Suprapubic skin (tissue), 4 donors: Measurements from ENCODE around the gene KDELR3. TPM values are rescaled to one million over a fixed set of nuclear protein-coding genes. Genes with fewer than 3 reads are reported as not detected.
"Not testable (repeated sequence)": the region's sequence is repeated elsewhere in the genome, so short reads cannot be mapped to it uniquely, and the experiment has no call there.

Source experiments
- DNase-seq, 2 donors: peaks; one replicate each; pipeline ENCODE4 v3.0.0-alpha.2; 2019; ENCODE audit warnings: low spot score in 2 of 2
- H3K27ac ChIP-seq: fragments of 200-600 bp; sonication (generic); one replicate; pipeline ENCODE4 v1.5.1; 2019
- H3K27me3 ChIP-seq: fragments of 200-600 bp; sonication (generic); one replicate; pipeline ENCODE4 v1.5.1; 2019
- H3K36me3 ChIP-seq: fragments of 200-600 bp; sonication (generic); one replicate; pipeline ENCODE4 v1.5.1; 2019
- H3K4me1 ChIP-seq: fragments of 200-600 bp; sonication (generic); one replicate; pipeline ENCODE4 v1.5.1; 2019
- H3K4me3 ChIP-seq: fragments of 200-600 bp; sonication (generic); one replicate; pipeline ENCODE4 v1.5.1; 2019; ENCODE audit warnings: mild to moderate bottlenecking
- H3K9me3 ChIP-seq: fragments of 200-600 bp; sonication (generic); one replicate; pipeline ENCODE4 v1.5.1; 2019
- CTCF ChIP-seq, 2 donors: fragments of 200-600 bp in 1 of 2; fragments of 450-650 bp in 1 of 2; sonication (generic) in 1 of 2; IDR thresholded peaks; one replicate each; pipeline ENCODE4 v1.5.1; 2016 to 2019; ENCODE audit warnings: antibody characterized with exemption in 2 of 2, mild to moderate bottlenecking in 1 of 2, moderate library complexity in 1 of 2
- EP300 ChIP-seq: sonication (generic); formaldehyde crosslinking; IDR thresholded peaks from one replicate; pipeline ENCODE4 v1.6.1; 2017; ENCODE audit warnings: antibody characterized with exemption
- POLR2A ChIP-seq, 2 donors: fragments of 450-650 bp; IDR thresholded peaks; one replicate each; pipeline ENCODE4 v1.6.1; 2017; ENCODE audit warnings: antibody characterized with exemption in 2 of 2, mild to moderate bottlenecking in 2 of 2, moderate library complexity in 2 of 2
- POLR2AphosphoS5 ChIP-seq, 3 donors: sonication (generic); formaldehyde crosslinking; IDR thresholded peaks; one replicate each; pipeline ENCODE4 v1.6.1; 2017; ENCODE audit warnings: antibody characterized with exemption in 3 of 3
- WGBS: methylation state at CpG from one replicate; pipeline ENCODE4 v1.1.5; 2018; 5-methylcytosine and 5-hydroxymethylcytosine counted together
- total RNA-seq, 4 donors: library from RNA; depleted of rRNA; stranded (reverse); fragments of >200 nt; gene quantifications; one replicate each; pipeline ENCODE4 v1.1.0, GENCODE V29; 2016

KDELR3 gene
- total RNA-seq, 4 donors from 2014 or later = 2.8 to 6.7 (median 3.9) TPM

GRCh38 chr22:38469306-38469781, 1.4 kb downstream of the KDELR3 start:
- DNase-seq = no peak
- H3K9me3 ChIP-seq = no peaks in the 10 kb centered on the region
- TF ChIP-seq CTCF (IDR thresholded peaks at IDR 0.05) (no peak), EP300 (no peak), POLR2A (IDR thresholded peaks at IDR 0.05) (no peak), POLR2AphosphoS5 (IDR thresholded peaks at IDR 0.05) (no peak)
- no peak overlapping the region for H3K27ac ChIP-seq
- 95% methylated on average over 6 of the region's 6 CpGs for WGBS
- H3K4me1 ChIP-seq = peaks cover 21% of the 10 kb centered on the region
- peaks cover 3% of the 10 kb centered on the region for H3K27me3 ChIP-seq
- no peak overlapping the region for H3K4me3 ChIP-seq
- H3K36me3 ChIP-seq = no peaks in the 10 kb centered on the region

GRCh38 chr22:38470179-38470578, 2.3 kb downstream of the KDELR3 start:
- not testable (repeated sequence) for H3K4me3 ChIP-seq, H3K9me3 ChIP-seq, H3K27me3 ChIP-seq, H3K36me3 ChIP-seq, H3K27ac ChIP-seq
- peaks cover 21% of the 10 kb centered on the region for H3K4me1 ChIP-seq
- 97% methylated on average over 10 of the region's 10 CpGs for WGBS
- peak in 1 of 2 donors; percentile 33 for DNase-seq

- Histone ChIP-seq H3K36me3 (no peaks in the 10 kb centered on the region), H3K9me3 (no peaks in the 10 kb centered on the region), H3K27me3 (peaks cover 3% of the 10 kb centered on the region), H3K27ac (no peak overlapping the region), H3K4me3 (no peak overlapping the region), H3K4me1 (peaks cover 21% of the 10 kb centered on the region)
- no peak for TF ChIP-seq POLR2AphosphoS5 (IDR thresholded peaks at IDR 0.05)
- no peak for TF ChIP-seq CTCF (IDR thresholded peaks at IDR 0.05)
- TF ChIP-seq EP300 = no peak
- TF ChIP-seq POLR2A (IDR thresholded peaks at IDR 0.05) = no peak
- DNase-seq = peak in 1 of 2 donors; percentile 44
- WGBS = 85% methylated on average over 3 of the region's 11 CpGs
Measured at GRCh38 chr22:38471237-38471636, 3.3 kb downstream of the KDELR3 start.

- Histone ChIP-seq H3K4me3 (no peak overlapping the region), H3K36me3 (no peaks in the 10 kb centered on the region), H3K4me1 (peaks cover 2% of the 10 kb centered on the region), H3K27ac (no peak overlapping the region), H3K9me3 (no peaks in the 10 kb centered on the region), H3K27me3 (no peaks in the 10 kb centered on the region)
- 78% methylated on average over 10 of the region's 10 CpGs for WGBS
- TF ChIP-seq EP300 = no peak
- no peak for TF ChIP-seq CTCF (IDR thresholded peaks at IDR 0.05)
- no peak for TF ChIP-seq POLR2A (IDR thresholded peaks at IDR 0.05)
- TF ChIP-seq POLR2AphosphoS5 (IDR thresholded peaks at IDR 0.05) = no peak
- DNase-seq = peak in 1 of 2 donors; percentile 54
Measured at GRCh38 chr22:38474003-38474607, 6.2 kb downstream of the KDELR3 start.

GRCh38 chr22:38477585-38477984, 9.7 kb downstream of the KDELR3 start:
- 36% methylated on average over 1 of the region's 1 CpG for WGBS
- Histone ChIP-seq H3K36me3 (peaks cover 30% of the 10 kb centered on the region), H3K4me1 (no peaks in the 10 kb centered on the region), H3K27me3 (no peaks in the 10 kb centered on the region), H3K27ac (no peak overlapping the region), H3K4me3 (no peak overlapping the region), H3K9me3 (no peaks in the 10 kb centered on the region)
- DNase-seq = no peak
- TF ChIP-seq EP300 (no peak), POLR2AphosphoS5 (IDR thresholded peaks at IDR 0.05) (no peak)

- no peaks in the 10 kb centered on the region for H3K27me3 ChIP-seq
- no peak overlapping the region for H3K27ac ChIP-seq
- no peaks in the 10 kb centered on the region for H3K9me3 ChIP-seq
- WGBS = 75% methylated on average over 7 of the region's 7 CpGs
- TF ChIP-seq POLR2A (IDR thresholded peaks at IDR 0.05) = no peak
- no peak for TF ChIP-seq CTCF (IDR thresholded peaks at IDR 0.05)
- no peak for TF ChIP-seq EP300
- no peak for TF ChIP-seq POLR2AphosphoS5 (IDR thresholded peaks at IDR 0.05)
- H3K36me3 ChIP-seq = peaks cover 47% of the 10 kb centered on the region
- no peaks in the 10 kb centered on the region for H3K4me1 ChIP-seq
- H3K4me3 ChIP-seq = no peak overlapping the region
- DNase-seq = peak in 1 of 2 donors; percentile 16
Measured at GRCh38 chr22:38479096-38479837, 11.4 kb downstream of the KDELR3 start.
